Hepatocyte (in vitro differentiated cells): ENCODE results near the gene ADAD2. TPM values are rescaled to one million over a fixed set of nuclear protein-coding genes. Genes with fewer than 3 reads are reported as not detected.
"Not testable (repeated sequence)": the region's sequence is repeated elsewhere in the genome, so short reads cannot be mapped to it uniquely, and the experiment has no call there.

Experiments
- DNase-seq: peaks from one replicate; pipeline ENCODE4 v3.0.0-alpha.2; 2016; ENCODE audit warnings: low spot score
- H2AFZ ChIP-seq: fragments of 200-600 bp; sonication (generic); 2 replicates; pipeline ENCODE4 v1.6.0; 2016; ENCODE audit warnings: antibody characterized with exemption, mild to moderate bottlenecking
- H3K27ac ChIP-seq: fragments of 200-600 bp; sonication (generic); 2 replicates; pipeline ENCODE4 v1.5.1; 2016; ENCODE audit warnings: mild to moderate bottlenecking
- H3K27me3 ChIP-seq: fragments of 200-600 bp; sonication (generic); 2 replicates; pipeline ENCODE4 v1.6.1; 2016
- H3K36me3 ChIP-seq: fragments of 200-600 bp; sonication (generic); replicated peaks from 2 replicates; pipeline ENCODE4 v1.5.1; 2016; ENCODE audit warnings: low read depth; ENCODE audit not compliant: insufficient read depth
- H3K4me1 ChIP-seq: fragments of 200-600 bp; sonication (generic); 2 replicates; pipeline ENCODE4 v1.5.1; 2016; ENCODE audit warnings: mild to moderate bottlenecking, moderate library complexity; ENCODE audit not compliant: insufficient read depth
- H3K4me2 ChIP-seq: fragments of 200-600 bp; sonication (generic); 2 replicates; pipeline ENCODE4 v1.6.0; 2016
- H3K4me3 ChIP-seq: fragments of 200-600 bp; sonication (generic); 2 replicates; pipeline ENCODE4 v1.5.1; 2016; ENCODE audit warnings: mild to moderate bottlenecking
- H3K79me2 ChIP-seq: fragments of 200-600 bp; sonication (generic); 2 replicates; pipeline ENCODE4 v1.6.0; 2017; ENCODE audit warnings: mild to moderate bottlenecking
- H3K9me2 ChIP-seq: fragments of 200-600 bp; sonication (generic); replicated peaks from 2 replicates; pipeline ENCODE4 v1.6.0; 2017; ENCODE audit warnings: mild to moderate bottlenecking; ENCODE audit not compliant: insufficient read depth
- H3K9me3 ChIP-seq: fragments of 200-600 bp; sonication (generic); 2 replicates; pipeline ENCODE4 v1.5.1; 2016; ENCODE audit warnings: low read depth, mild to moderate bottlenecking
- H4K20me1 ChIP-seq: fragments of 200-600 bp; sonication (generic); 2 replicates; pipeline ENCODE4 v1.6.0; 2016; ENCODE audit warnings: mild to moderate bottlenecking; ENCODE audit not compliant: insufficient read depth, poor library complexity, severe bottlenecking
- EZH2 ChIP-seq: fragments of 200-600 bp; sonication (generic); IDR thresholded peaks from 2 replicates; pipeline ENCODE4 v1.6.1; 2016; ENCODE audit warnings: antibody characterized with exemption, mild to moderate bottlenecking, borderline replicate concordance
- EZH2phosphoT487 ChIP-seq: fragments of 200-600 bp; sonication (generic); IDR thresholded peaks from one replicate; pipeline ENCODE4 v1.6.1; 2018; ENCODE audit warnings: antibody characterized with exemption, mild to moderate bottlenecking, low read depth, moderate library complexity; ENCODE audit not compliant: unreplicated experiment, severe bottlenecking
- WGBS: methylation state at CpG from one replicate; pipeline ENCODE4 v1.1.6; 2016; ENCODE audit warnings: low lambda C conversion rate; ENCODE audit errors: missing lambda C conversion rate; 5-methylcytosine and 5-hydroxymethylcytosine counted together
- polyA plus RNA-seq: library from polyadenylated mRNA; unstranded; fragments of >200 nt; fragmentation: Nextera tagmentation; extraction: Ambion mirVana; gene quantifications from 2 replicates; pipeline ENCODE4 v1.2.1, GENCODE V29; 2016
- total RNA-seq: library from RNA; depleted of rRNA; stranded (reverse); fragments of >200 nt; gene quantifications from 2 replicates; pipeline ENCODE4 v1.2.3, GENCODE V29; 2014
- TF ChIP-seq, protein P1 (sequence below): fragments of 200-600 bp; sonication (generic); IDR thresholded peaks from 2 replicates; pipeline ENCODE4 v1.5.1; 2016; ENCODE audit warnings: antibody characterized with exemption, mild to moderate bottlenecking; ENCODE audit not compliant: poor library complexity

ADAD2 gene
- total and polyA plus RNA-seq, 2 experiments from 2014 or later = 0.30 TPM; not detected in 1

DNA sequence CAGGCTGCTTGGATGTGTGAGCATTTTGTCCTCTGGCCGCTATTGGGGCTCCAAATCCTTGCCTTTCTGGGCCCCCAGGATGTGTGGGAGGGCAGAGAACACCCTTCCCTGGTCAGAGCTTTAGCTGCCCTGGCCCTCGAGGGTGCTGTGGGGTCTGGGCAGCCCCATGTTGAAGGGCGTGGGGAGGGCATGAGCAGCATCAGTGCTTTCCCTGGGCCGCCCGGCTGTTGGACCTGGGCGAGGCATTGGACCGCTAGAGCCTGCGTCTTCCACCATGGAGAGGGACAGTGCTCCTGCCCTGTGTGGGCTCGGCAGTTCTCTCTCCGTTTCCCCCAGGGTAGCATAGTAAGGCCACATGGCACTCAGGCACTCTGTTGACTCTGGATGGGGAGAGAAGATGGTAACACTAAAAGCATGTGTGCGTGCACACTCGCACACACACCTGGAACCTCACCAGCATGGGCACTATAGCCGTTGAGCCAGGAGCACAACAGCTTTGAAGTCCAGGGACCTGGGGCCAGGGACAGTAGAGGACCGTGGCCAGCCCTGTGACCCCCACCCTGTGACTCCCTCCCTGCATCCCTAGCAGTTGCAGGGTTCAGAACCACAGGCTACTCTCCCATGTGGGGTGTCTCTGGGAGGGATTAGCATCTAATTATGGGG, 6.6 kb downstream of the ADAD2 start:
- no peak overlapping the region for H3K4me3 ChIP-seq
- no peaks in the 10 kb centered on the region for H4K20me1 ChIP-seq
- no peaks in the 10 kb centered on the region for H3K36me3 ChIP-seq
- TF ChIP-seq, protein P1, sequence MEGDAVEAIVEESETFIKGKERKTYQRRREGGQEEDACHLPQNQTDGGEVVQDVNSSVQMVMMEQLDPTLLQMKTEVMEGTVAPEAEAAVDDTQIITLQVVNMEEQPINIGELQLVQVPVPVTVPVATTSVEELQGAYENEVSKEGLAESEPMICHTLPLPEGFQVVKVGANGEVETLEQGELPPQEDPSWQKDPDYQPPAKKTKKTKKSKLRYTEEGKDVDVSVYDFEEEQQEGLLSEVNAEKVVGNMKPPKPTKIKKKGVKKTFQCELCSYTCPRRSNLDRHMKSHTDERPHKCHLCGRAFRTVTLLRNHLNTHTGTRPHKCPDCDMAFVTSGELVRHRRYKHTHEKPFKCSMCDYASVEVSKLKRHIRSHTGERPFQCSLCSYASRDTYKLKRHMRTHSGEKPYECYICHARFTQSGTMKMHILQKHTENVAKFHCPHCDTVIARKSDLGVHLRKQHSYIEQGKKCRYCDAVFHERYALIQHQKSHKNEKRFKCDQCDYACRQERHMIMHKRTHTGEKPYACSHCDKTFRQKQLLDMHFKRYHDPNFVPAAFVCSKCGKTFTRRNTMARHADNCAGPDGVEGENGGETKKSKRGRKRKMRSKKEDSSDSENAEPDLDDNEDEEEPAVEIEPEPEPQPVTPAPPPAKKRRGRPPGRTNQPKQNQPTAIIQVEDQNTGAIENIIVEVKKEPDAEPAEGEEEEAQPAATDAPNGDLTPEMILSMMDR = no peak
- TF ChIP-seq EZH2 (no peak), EZH2phosphoT487 (no peak)
- H3K9me3 ChIP-seq = no peaks in the 10 kb centered on the region
- 93% methylated on average over 14 of the region's 14 CpGs for WGBS
- no peak for DNase-seq
- H3K9me2 ChIP-seq = no peaks in the 10 kb centered on the region
- H3K79me2 ChIP-seq = no peaks in the 10 kb centered on the region
- no peaks in the 10 kb centered on the region for H3K27me3 ChIP-seq
- H3K27ac ChIP-seq = no peak overlapping the region
- H3K4me1 ChIP-seq = no peaks in the 10 kb centered on the region
- H2AFZ ChIP-seq = no peak overlapping the region
- no peak overlapping the region for H3K4me2 ChIP-seq

DNA sequence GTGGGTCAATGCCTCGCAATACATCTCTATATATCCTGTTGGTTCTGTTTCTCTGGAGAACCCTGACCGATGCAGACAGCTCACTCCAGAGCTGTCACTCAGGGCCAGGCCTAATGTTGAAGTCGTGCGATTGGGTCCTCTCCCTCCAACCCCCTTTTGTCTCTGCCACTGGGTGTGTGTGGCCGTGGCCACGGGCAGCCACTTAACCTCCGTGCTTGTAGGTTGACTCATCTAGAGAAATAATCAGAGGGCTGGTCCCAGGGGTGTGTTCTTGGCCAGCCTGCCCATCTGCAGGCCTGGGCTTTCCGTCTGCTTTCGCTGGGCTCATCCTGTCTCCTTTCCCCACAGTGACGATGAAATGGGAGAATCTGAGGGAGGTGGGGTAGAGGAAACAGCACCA, 7.4 kb downstream of the ADAD2 start:
- no peaks in the 10 kb centered on the region for H3K27me3 ChIP-seq
- no peaks in the 10 kb centered on the region for H3K9me2 ChIP-seq
- H3K79me2 ChIP-seq = no peaks in the 10 kb centered on the region
- H2AFZ ChIP-seq = no peak overlapping the region
- no peaks in the 10 kb centered on the region for H3K36me3 ChIP-seq
- no peak for DNase-seq
- TF ChIP-seq EZH2 = no peak
- TF ChIP-seq EZH2phosphoT487 = no peak
- TF ChIP-seq, protein P1 = no peak
- no peak overlapping the region for H3K4me2 ChIP-seq
- no peak overlapping the region for H3K27ac ChIP-seq
- WGBS = 85% methylated on average over 10 of the region's 10 CpGs
- no peaks in the 10 kb centered on the region for H3K9me3 ChIP-seq
- no peaks in the 10 kb centered on the region for H3K4me1 ChIP-seq
- no peak overlapping the region for H3K4me3 ChIP-seq
- no peaks in the 10 kb centered on the region for H4K20me1 ChIP-seq

DNA sequence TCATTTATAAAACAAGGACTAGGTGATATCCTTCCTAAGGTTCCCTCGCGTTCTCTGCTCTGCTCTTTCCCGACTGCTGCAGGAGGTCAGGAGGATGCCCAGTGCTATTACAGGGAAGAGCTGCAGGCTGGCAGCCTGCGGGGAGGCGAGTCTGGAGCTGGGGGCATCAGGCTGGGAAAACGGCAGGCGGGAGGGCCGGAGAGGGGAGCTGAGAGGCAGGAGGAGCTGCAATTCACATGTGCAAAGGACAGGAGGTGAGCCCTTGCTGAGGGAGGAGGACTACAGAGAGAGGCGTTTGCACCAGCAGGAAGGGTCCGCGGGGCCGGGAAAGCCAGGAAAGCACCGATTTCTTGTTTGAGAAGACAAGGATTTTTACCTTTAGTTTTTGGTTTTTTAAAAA, 8.1 kb downstream of the ADAD2 start:
- Histone ChIP-seq H2AFZ (no peak overlapping the region), H3K36me3 (no peaks in the 10 kb centered on the region), H4K20me1 (no peaks in the 10 kb centered on the region), H3K4me3 (no peak overlapping the region), H3K79me2 (no peaks in the 10 kb centered on the region), H3K9me2 (no peaks in the 10 kb centered on the region), H3K27ac (no peak overlapping the region), H3K4me2 (no peak overlapping the region), H3K27me3 (no peaks in the 10 kb centered on the region), H3K4me1 (no peaks in the 10 kb centered on the region), H3K9me3 (no peaks in the 10 kb centered on the region)
- no peak for DNase-seq
- 63% methylated on average over 13 of the region's 13 CpGs for WGBS
- no peak for TF ChIP-seq EZH2phosphoT487
- TF ChIP-seq, protein P1 = no peak
- no peak for TF ChIP-seq EZH2

DNA sequence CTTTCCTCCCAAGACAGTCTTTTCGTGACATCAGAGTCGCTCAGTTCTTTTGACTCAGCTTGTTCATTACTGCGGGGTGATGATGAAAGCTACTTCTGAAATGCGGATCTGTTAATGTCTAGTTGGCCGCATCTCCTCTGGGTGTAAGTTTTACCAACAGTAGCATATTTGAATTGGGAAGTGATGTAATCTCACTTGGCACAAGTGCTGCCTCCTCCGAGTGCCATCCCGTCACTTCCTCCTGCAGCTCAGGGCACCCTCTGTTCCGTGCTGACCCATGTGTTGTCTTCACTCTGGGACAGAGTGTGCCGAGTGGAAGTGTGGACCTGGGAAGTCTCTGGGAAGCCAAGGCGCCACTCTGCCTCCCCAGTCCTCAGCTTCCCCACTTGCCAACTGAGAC, 8.9 kb downstream of the ADAD2 start:
- TF ChIP-seq, protein P1 = no peak
- no peak for TF ChIP-seq EZH2
- Histone ChIP-seq H3K4me3 (no peak overlapping the region), H3K4me2 (no peak overlapping the region), H3K9me2 (no peaks in the 10 kb centered on the region), H3K36me3 (no peaks in the 10 kb centered on the region), H3K9me3 (no peaks in the 10 kb centered on the region), H2AFZ (no peak overlapping the region), H4K20me1 (no peaks in the 10 kb centered on the region), H3K27ac (no peak overlapping the region), H3K79me2 (no peaks in the 10 kb centered on the region), H3K27me3 (no peaks in the 10 kb centered on the region), H3K4me1 (no peaks in the 10 kb centered on the region)
- DNase-seq = no peak
- 88% methylated on average over 10 of the region's 10 CpGs for WGBS

DNA sequence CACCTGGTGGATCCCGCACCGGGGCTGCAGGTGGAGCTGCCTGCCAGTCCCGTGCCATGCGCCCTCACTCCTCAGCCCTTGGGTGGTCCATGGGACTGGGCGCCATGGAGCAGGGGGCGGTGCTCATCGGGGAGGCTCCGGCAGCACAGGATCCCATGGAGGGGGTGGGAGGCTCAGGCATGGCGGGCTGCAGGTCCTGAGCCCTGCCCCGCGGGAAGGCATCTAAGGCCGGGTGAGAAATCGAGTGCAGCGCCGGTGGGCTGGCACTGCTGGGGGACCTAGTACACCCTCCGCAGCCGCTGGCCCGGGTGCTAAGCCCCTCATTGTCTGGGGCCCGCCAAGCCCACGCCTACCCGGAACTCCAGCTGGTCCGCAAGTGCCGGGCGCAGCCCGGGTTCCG, 13.6 kb downstream of the ADAD2 start:
- H3K27me3 ChIP-seq, H4K20me1 ChIP-seq, H3K4me3 ChIP-seq, H3K4me2 ChIP-seq, H3K4me1 ChIP-seq, H2AFZ ChIP-seq, H3K9me2 ChIP-seq, DNase-seq, H3K79me2 ChIP-seq, H3K27ac ChIP-seq, H3K9me3 ChIP-seq, H3K36me3 ChIP-seq: not testable (repeated sequence)
- 95% methylated on average over 26 of the region's 26 CpGs for WGBS
